D721Med (cell line): ENCODE measurements around the gene PAPPA.
A peak's percentile ranks its signal among the peaks of the same experiment; 100 is the strongest.

Experiments used
- DNase-seq: peaks from one replicate; pipeline ENCODE4 v3.0.0; 2011; ENCODE audit warnings: low spot score; ENCODE audit not compliant: insufficient read length
- FAIRE-seq: peaks from 2 replicates; lab custom pipeline; 2011; peaks lifted over from hg19 to GRCh38; lab: Jason Lieb, UNC
- CTCF ChIP-seq: IDR thresholded peaks from 2 replicates; pipeline ENCODE4 v1.5.1; 2012; ENCODE audit warnings: mild to moderate bottlenecking, control low read depth; ENCODE audit not compliant: insufficient read depth; ENCODE audit errors: missing control alignments

PAPPA gene

GRCh38 chr9:116153765-116154333, at the start of gene PAPPA:
Gene PAPPA (plus strand): TSS chr9:116153791. CDS start chr9:116154173, 382 bp downstream.
- no peak for TF ChIP-seq CTCF
- DNase-seq (no peak), FAIRE-seq (no peak)

- FAIRE-seq: no peak
- TF ChIP-seq CTCF: no peak
- no peak for DNase-seq
These were observed 49.4 kb upstream of the PAPPA start for GRCh38 chr9:116103976-116104820.

GRCh38 chr9:116112236-116112635, 41.4 kb upstream of the PAPPA start:
- DNase-seq: no peak

GRCh38 chr9:116115761-116116353, 37.7 kb upstream of the PAPPA start:
- no peak for DNase-seq
- no peak for FAIRE-seq
- TF ChIP-seq CTCF: no peak

More at GRCh38 chr9:116112236-116112635, 41.4 kb upstream of the PAPPA start:
- peak; percentile 21 for TF ChIP-seq CTCF
- FAIRE-seq: no peak

GRCh38 chr9:116116393-116116792, 37.2 kb upstream of the PAPPA start:
- TF ChIP-seq CTCF: no peak
- no peak for DNase-seq
- FAIRE-seq: no peak

GRCh38 chr9:116123171-116123570, 30.4 kb upstream of the PAPPA start:
- no peak for TF ChIP-seq CTCF
- no peak for FAIRE-seq
- no peak for DNase-seq
